ENCODE results near the gene GNG7.
"Not testable (repeated sequence)": the region's sequence is repeated elsewhere in the genome, so short reads cannot be mapped to it uniquely, and the experiment has no call there.

Gene GNG7

DNA sequence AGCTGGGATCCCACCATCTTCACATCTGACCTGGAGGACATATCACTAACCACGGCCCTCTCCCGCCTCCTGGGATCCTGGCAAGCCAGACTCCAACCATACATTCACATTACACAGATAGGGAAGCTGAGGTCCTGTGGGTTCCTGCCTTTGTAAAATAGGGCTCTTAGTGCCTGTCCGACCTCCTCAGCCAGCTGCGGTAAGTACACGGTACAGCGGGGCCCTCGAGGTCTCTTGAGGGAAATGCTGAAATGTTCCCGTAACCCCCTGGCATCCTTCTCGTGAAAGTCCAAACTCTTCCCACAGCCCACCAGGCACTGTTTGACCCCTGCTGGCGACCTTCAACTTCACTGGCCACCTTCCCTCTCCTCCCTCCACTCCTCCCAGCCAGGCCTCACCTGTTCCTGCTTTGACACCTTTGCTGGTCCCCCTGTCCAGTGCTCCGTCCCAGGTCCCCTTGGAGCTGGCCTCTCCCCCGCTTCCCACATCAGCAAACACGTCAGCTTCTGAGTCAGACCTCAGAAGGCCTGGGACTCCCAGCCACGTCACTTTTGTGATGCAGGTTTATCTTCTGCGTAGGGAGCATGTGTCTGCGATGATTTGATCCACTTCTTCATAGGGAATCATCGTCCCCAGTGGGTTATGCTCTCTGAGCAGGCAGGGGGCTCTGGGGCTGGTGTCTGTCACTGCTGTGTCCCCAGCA, 8.8 kb upstream of the GNG7 start:
- DNase-seq, result no peak

DNA sequence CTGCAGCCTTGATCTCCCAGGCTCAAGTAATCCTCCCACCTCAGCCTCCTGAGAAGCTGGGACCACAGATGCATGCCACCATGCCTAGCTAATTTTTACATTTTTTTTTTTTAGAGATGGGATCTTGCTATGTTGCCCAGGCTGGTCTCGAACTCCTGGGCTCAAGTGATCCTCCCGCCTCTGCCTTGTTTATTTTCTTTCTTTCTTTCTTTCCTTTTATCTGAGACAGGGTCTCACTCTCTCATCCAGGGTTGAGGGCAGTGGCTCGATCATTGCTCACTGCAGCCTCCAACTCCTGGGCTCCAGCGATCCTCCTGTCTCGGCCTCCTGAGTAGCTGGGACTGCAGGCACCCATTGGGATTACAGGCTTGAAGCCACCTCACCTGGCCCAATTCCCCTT, 3.8 kb upstream of the GNG7 start:
- DNase-seq, result no peak

DNA sequence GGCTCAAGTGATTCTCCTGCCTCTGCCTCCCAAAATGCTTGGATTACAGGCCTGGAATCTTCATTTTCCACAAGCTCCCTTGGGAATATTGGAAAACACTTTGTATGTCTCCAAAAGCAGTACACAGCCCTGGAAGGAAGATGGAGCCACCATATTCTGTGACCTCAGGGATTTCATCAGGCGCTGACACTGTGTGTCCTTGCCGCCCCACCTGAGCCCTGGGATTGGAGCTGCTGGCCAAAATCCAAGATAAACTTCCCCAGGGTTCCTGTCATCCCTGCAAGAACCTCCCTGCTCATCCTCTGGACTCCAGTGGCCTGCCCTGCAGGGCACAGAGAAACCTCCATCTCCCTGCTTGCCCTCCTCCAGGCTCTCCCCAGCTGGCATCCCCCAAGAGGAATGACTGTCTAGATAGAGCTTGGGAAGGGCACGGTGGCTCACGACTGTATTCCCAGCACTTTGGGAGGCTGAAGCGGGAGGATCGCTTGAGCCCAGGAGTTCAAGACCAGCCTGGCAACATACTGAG, 1.3 kb upstream of the GNG7 start:
- no peak for DNase-seq

DNA sequence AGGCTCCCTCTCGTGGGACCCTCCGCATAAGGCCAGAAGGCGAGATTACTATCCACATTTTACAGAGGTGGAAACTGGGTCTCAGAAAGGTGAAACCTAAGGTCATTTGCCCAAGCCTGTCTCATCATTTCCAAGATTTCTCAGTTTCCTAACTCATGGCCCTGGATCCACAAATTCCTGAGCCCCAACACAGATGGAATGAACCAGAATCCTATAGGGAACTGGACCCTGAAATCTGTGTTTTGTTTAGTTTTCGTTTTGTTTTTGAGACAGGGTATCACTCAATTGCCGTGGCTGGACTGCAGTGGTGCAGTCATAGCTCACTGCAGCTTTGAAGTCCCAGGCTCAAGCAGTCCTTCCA, 563 bp upstream of the GNG7 start:
- no peak for DNase-seq

DNA sequence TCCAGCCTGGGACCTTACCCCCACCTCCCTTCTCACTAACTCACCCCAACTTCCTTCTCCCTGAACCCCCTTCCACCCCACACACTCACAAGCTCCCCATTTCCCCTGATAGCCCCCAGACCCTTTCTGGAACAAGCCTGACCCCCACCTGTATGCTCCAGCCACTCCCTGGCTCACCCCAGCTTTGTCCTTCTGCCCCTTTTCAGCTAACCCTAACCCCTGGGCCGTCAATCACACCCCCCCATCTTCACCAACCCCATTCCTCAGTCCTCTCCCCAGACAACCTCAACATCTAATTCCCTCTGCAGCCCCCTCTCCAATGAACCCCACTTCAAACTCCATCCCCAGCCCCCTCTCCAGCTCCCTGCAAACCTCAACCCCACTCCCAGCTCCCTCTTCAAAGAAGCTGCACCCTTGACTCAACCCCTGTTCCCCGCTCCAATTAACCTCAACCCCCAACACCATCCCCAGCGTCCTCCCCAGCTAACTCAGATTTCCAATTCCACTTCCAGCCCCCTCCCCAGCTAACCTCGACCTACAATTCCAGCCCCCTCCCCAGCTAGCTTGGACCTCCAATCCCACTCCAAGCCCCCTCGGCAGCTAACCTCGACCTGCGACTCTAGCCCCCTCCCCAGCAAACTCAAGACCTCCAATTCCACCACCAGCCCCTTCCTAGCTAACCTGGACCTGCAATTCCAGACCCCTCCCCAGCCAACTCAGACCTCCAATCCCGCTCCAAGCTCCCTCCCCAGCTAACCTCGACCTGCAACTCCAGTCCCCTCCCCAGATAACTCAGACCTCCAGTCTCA, 929 bp downstream of the GNG7 start:
- DNase-seq, result no peak

DNA sequence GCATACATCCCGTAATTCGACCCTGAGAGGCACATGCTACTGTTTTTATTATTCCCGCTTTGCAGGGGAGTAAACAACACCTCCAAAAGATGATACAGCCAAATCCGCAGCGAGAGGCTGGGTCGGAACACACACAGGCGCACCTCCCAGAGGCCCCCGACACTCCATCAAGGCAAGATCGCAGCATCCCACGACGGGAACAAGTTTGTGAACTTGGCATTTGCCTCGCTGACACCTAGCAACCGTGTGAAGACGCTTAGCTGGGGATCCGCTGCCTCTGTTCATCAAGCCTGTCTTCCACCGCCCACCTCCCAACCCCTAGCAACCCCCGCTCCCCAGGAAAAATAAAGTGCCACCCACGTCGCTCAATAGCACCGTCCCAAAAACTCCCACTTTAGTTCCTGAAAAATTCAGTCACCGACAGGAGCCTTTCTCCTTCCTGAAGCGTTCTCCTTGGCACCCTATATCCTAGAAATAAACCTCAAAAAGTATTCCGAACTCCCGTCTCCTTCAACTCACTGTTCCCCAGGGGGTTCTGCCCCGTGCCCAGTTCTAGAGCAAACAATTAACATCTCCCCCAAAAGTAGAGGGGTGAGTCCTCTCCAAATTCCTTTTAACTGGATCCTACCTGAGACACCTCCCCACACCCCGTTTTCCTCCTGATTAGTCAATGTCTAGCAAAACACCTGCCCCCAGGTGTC, 1.7 kb downstream of the GNG7 start:
- no peak for DNase-seq

DNA sequence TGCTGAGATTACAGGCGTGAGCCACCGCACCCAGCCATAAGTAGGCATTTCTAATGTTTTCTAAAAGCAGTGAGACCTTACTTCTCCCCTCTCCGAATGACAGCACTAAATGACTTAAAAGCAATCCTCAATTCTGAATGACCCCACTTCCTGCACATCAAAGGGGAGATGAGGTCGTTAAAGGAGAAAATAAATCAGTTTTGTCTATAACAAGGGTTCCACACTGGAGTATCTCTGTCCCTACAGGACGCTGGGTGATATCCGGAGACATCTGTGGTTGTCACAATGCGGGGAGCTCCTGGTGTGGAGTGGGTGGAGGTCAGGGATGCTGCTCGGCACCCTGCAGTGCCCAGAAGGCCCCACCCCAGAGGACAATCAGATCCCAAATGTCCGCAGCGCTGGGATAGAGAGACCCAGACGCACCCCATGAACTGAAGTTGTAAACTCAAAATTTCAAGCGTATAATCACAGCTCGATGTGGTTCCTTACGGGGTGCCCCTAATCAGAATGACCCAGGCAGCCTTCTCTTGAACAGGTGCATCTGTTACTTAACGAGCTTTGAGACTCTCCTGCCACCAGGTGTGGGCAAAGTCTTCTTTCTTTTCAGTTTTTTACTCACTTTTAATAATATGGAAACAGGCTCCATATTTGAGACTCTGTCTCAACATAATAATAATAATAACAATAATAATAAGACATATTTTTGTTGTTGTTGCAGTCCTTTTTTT, 2.9 kb downstream of the GNG7 start:
- DNase-seq, result no peak

DNA sequence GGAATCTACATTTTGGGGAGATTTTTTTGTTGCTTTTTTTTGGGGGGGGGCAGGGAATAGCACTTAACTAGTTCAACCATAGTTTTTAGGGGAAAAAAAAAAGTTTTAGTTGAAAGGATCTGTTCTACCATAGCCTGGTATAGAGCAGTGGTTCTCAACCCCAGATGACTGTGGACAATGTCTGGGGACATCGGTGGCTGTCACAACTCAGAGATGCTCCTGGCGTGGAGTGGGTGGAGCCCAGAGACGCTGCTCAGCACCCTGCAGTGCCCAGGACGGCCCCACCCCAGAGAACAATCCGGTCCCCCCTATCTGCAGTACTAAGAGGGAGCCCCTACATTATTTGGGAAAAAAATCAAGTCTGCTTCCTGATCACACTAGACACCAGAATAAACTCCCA, 8.3 kb downstream of the GNG7 start:
- DNase-seq, result no peak

DNA sequence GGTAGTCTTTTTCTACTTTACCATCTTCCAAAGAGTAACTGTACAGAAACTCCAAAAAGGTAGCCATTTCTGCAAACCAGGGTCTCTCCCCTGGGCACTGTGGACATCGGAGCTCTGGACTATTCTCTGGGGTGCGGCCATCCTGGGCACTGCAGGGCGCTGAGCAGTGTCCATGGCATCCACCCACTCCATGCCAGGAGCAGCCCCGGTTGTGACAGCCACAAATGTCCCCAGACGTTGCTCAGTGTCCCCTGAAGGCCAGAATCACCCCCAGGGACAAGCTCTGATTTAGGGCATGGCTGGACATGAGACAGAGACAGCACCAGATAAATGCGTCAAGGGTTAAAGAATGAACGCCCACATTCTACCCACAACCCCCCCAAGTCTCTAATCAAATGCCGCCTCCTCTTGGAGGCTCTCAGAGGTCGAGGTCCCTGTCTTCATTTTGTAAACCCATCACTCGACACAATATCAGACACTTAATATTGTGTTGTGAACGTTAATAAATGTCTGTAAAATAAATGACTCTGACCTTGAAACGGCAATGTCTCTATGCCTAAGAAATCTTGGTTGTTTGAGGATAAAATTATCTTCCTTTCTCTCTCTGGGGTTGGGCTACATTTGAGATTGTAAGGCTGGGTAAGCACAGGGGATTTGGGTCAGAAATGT, 8.9 kb downstream of the GNG7 start:
- DNase-seq, result no peak

DNA sequence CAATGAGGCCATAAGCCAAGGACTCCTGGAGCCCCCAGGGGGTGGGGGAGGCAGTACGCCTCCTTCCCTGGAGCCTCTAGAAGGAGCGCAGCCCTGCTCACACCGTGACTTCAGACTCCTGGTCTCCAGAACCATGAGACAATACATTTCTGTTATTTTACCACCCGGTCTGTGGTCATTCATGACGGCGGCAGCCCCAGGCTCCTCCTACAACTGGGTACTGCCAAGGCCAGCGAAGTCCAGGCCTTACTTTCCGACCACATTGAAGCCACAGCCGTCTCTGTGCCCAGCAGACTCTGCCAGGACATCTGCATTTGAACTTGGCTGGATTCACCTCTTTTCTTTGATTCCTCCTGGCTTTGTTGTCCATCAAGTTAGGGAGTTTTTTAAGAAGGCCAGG, 10.5 kb downstream of the GNG7 start:
- no peak for DNase-seq

DNA sequence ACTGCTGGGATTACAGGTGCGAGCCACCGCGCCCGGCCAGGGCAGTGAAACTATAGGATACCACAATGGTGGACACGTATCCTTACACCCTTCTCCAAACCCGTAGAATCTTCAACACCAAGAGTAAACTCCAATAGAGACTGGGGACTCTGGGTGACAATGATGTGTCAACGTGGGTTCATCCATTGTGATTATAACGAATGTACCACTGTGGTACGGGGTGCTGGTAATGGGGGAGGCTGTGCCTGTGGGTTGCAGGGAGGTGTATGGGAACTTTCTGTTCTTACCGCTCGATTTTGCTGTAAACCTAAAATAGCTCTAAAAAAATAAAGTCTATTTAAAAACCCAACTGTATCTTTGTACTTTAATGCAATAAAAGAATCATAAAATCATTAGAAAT, 11.6 kb downstream of the GNG7 start:
- DNase-seq, result no peak

DNA sequence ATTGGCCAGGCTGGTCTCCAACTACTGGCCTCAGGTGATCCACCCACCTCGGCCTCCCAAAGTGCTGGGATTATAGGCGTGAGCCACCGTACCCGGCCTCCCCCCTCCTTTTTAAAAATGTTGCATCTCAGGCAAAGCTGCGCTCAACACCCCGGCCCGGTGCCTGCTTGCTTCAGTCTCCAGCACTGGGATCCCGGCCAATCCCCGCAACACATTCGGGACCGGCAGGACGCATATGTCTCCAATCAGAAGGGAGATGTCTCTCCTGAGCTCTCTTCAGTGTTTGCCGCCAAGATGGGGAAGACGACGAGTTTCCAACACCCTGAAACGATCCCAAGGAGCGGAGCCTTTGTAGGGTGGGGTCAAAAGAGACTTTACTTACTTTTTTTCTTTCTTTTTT, 16.1 kb downstream of the GNG7 start:
- DNase-seq, result no peak

DNA sequence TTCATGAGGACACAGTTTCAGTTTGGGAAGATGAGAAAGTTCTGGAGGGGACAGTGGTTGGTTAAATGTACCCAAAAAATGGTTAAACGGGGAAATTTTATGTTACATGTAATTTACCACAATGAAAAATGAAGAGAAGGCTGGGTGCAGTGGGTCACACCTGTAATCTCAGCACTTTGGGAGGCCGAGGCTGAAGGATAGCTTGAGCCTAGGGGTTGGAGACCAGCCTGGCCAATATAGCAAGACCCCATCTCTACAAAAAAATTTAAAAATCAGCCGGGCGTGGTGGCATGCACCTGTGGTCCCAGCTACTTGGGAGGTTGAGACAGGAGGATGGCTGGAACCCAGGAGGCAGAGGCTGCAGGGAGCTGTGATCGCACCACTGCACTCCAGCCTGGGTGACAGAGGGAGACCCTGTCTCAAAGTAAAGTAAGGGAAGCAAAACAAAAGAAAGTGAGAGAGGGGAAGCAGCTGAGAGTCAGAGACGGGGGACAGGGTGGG, 17.2 kb downstream of the GNG7 start:
- DNase-seq, result no peak

DNA sequence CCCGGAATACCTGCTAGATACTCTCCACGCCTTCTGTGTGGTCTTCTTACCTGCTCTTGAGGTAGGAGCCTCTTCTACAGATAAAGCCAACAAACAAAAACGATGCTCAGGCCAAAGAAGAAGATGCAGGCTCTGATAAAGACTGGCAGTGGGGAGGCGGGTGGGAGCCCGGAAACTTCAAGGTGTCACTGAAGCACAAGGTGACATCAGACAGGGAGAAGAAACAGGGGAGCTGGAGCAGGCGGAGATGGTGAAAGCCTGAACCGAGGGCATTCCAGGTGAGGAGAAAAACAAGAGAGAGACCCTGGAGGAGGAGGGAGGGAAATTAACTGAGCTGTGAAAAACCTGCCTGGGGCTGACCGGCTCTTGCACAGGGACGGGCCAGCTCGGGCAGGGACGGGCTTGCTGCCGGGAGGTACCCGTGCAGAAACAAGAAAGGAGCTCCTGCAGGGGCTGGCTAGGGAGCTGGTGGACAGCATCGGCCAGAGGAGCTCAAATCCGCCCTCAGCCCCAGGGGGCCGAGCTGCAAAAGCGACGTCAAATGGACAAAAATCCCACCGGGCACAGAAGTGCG, 19.0 kb downstream of the GNG7 start:
- DNase-seq, result no peak

DNA sequence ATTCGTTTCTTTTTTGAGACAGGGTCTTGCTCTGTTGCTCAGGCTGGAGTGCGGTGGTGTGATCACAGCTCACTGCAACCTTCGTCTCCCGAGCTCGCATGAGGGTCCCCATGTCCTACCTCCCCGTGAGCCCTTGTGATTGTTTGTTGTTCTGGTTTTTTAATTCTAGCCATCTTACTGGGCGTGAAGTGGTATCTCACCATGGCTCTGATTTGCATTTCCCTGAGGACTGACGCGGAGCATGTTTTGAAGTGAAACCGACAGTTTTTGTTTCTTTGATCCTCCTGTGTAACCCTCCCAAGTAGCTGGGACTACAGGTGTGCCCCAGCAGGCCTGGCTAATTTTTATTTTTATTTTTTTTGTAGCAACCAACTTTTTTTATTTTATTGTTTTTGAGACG, 21.7 kb downstream of the GNG7 start:
- no peak for DNase-seq

DNA sequence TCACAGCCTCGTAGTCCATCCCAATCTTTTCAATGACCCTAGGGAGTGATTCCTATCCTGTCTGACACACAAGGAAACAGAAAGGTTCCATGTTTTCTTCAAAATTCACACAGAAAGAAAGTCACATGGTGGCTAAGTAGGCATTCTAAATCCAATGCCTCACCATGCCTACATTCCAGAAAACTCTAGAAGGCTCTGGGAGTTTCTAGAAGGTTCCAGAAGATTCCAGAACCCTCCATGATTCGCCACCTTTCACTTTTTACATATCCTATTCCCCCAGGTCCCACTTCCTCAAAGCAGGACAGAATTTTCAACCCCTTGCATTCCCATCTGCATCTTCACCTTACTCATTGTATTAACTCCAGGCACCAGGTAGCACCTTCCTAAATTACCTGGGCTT, 23.1 kb downstream of the GNG7 start:
- DNase-seq, result no peak

DNA sequence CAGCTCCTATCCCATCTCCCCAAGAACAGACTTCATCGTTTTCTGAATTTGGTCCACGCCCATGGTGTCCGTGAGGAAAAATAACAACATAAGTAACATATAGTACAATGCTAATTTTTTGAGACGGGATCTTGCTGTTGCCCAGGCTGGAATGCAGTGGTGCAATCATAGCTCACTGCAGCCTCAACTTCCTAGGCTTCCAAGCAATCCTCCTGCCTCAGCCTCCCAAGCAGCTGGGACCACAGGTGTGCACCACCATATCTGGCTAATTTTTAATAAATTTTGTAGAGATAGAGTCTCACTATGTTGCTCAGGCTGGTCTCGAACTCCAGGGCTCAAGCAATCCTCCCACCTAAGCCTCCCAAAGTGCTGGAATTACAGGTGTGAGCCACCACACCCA, 23.5 kb downstream of the GNG7 start:
- DNase-seq, result not testable (repeated sequence)

DNA sequence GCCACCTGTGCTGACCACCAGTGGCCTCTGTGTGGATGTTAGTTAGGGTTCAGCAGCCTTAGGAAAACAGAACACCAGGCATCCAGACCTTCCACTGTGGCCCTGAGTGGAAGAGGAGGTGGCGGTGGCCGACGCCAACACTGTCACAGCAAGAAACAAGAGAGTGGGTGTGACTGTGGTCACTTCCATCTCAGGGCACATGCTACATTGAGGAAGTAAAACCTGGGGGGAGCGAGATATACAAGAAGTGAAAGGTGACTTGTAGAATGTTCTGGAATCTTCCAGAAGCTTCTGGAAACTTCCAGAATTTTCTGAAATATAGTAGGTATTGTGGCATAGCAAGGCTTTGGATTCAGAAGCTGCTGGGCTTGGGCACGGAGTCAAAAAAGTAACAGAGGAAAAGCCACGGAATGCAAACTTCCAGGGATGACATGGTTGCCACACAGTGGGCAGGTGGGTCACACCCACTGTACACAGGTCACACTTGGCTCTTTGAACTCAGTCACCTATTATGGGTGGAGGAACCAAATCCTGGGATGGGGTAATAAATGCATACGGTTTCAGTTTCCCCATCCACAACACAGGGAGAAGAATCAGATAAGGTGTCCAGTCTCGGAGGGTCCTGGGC, 24.3 kb downstream of the GNG7 start:
- DNase-seq, result no peak

DNA sequence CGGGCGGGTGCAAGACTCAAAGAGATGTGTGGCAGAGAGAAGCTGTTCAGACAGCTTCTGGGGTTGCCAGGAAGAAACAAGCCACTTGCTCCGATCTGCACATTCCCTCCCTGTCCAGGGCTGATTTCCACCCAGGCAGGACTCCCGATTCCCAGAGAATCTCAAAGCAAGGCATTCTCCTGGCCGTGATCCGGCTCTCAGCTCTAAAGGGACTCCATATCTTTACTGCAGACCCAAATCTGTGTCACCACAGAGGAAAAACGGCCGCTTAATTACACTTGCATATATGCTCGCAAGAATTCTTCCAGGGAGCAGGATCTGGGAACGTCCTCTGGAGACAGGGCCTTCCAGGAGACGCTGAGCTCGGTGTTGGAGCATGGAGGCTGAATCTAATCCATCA, 25.7 kb downstream of the GNG7 start:
- DNase-seq, result no peak

DNA sequence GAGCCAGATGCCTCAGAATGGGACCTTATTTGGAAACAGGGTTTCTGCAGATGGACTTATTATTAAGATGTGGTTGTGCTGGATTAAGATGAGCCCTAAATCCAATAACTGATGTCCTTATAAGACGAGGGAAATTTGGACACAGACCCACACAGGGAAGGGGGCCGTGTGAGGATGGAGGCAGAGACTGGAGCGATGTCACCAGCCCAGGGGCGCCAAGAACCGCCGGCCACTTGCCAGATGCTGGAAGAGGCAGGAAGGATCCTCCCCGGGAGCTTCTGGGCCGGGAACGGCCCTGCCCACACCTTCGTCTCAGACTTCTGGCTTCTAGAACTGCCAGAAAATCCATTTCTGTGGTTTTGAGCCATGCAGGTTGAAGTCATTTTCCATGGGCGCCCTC, 26.6 kb downstream of the GNG7 start:
- DNase-seq, result no peak

DNA sequence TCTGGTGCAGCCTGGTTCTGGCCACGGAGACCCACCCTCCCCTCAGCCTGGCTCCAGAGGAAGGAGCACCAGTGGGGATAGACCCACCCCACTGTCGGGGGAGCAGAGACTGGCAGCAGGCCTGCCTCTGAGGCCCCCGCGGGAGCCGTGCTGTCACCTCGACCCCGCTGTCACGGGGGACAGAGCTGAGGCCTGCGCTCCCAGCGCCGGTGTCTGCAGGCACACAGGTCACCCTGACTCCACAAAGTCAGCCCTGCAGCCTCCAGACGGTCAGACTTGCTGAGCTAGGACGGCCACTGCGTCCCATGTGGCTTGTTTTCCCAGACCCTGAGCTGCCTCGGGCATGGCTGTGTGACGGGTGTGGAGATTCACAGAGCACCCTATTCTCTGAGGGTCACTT, 32.3 kb downstream of the GNG7 start:
- DNase-seq, result no peak

Measured in activated naive CD4-positive, alpha-beta T cell treated with Interleukin-2 at 50 U/mL for 16 hours (primary cell).